Anterior cingulate cortex (tissue), 58 donors: ENCODE results near the gene HNRNPH3.
A peak's percentile ranks its signal among the peaks of the same experiment; 100 is the strongest.
"Not testable (repeated sequence)": the region's sequence is repeated elsewhere in the genome, so short reads cannot be mapped to it uniquely, and the experiment has no call there.

Experiments used
- DNase-seq, 58 donors: peaks; one replicate each; lab custom pipeline; 2025; lab: John Stamatoyannopoulos, UW

The HNRNPH3 gene

GRCh38 chr10:68331455-68332258 lies at the start of gene HNRNPH3:
Gene HNRNPH3 (plus strand): TSS chr10:68332064. CDS start chr10:68337222, 5,158 bp downstream.
- DNase-seq, result peak; percentile 80 to 99 (median 96)

DNA sequence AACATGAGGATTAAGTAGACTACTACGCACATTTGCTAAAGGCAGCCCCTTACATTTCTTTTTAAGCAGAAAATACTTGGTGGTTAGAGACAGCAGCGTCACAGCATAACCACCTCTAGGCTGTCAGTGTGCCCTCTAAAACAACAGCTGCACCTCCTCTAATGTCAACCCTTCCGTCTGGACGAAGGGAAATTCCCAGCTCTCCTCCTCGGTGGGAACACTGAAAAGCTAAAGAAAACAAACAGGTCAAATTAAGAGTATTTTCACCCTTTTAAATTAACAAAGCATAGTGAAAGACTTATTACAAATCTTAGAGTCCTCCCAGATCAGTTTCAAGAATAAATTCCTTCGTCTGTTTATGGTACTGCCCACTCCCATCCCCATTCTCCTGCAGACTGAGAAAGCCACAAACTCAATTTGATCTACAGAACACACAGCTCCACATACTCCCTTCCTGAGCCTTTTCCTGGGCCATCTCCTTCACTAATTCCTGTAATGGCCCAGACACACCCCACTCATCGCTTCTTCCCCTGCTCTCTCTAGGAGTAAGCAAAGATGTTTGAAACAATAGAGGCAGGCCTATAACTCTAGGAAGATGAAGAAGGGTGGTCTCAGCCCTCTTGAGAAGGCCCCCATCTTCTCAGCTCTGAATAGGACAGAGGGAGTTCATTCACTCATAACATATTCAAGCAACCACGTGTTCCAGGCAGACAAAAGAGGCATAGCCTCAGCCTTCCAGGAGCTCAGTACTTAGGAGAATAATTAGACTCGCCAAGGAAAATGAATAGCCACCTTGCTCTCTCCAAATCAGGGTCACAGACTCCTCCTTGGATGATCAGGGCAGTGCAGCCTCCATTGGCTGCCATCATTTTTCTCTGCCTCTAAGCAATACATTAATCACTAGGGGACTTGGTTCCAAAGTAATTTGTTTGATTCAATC lies 47.5 kb upstream of the HNRNPH3 start:
- no peak for DNase-seq

DNA sequence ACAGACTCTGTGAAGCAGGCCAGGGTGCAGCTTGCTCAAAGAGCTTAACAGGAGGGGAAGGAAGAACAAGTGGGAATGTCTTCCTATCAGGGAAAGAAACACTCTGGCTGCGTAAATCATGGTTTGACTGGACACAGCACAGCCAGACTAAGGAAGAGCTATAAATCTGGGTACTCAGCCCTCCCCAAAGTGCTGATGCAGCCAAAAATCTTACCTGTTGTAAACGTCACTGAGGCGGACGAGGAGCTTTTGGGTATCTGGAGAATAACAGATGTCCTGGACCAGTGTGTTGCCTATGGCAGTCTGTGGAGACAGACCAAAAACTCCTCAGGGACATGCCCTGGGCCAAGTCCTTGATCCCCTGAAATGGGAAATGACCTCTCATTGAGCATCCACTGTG lies 43.1 kb upstream of the HNRNPH3 start:
- DNase-seq, result no peak

- DNase-seq, result no peak
Measured at GRCh38 chr10:68290736-68291135, 41.1 kb upstream of the HNRNPH3 start.

- peak in 1 of 58 donors; percentile 3 for DNase-seq
Measured at GRCh38 chr10:68296843-68297663, 34.8 kb upstream of the HNRNPH3 start.

DNA sequence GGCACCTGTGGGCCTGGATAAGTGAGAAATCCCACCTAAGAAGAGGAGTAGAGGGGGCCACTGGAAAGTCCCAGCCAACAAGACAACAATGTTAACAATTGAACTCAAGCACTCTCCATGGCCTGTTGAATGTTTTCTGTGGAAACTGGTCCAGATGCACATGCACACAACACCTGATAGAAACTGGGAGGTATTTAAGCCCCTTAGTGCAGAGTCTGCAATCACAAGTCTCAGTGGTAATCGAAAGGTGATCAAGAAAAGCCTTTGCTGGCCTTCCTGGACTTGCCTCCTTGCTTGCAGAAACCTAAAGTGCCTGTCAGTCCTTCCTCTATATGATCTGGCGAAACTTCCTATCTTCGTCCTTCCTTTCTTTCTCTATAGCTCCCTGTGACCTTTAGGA lies 30.6 kb upstream of the HNRNPH3 start:
- DNase-seq, result no peak

GRCh38 chr10:68301790-68302502 lies 29.9 kb upstream of the HNRNPH3 start:
- peak in 2 of 58 donors; percentile 4 to 32 for DNase-seq

DNA sequence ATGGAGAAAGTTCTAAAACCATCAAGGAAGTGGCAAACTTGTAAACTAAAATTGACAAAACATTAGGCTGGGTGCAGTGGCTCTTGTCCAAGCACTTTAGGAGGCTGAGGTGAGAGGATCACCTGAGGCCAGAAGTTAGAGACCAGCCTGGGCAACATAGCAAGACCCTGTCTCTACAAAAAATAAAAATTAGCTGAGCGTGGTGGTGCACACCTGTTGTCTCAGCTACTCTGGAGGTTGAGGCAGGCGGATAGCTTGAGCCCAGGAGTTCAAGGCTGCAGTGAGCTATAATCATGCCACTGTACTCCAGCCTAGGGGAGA lies 29.4 kb upstream of the HNRNPH3 start:
- DNase-seq, result no peak

- DNase-seq, result no peak
Measured at GRCh38 chr10:68302871-68303270, 29.0 kb upstream of the HNRNPH3 start.

GRCh38 chr10:68303849-68304412 lies 27.9 kb upstream of the HNRNPH3 start:
- no peak for DNase-seq

DNA sequence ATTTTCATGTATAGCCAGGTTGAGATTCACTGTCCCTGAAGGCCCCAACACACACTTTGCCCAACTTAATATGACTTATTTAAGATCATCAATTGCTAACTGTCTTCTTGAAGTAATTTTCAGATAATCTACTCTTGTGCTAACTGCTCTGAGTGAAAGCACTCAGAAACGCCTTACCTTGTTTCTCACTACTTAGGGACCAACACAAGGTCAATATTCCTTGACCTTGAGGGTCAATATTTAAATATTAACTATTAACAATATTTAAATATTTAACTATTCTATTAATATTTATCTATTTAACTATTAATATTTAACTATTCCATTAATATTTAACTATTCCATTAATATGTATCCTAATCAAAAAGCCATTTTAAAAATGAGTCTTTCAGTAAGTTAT lies 26.0 kb upstream of the HNRNPH3 start:
- no peak for DNase-seq

DNA sequence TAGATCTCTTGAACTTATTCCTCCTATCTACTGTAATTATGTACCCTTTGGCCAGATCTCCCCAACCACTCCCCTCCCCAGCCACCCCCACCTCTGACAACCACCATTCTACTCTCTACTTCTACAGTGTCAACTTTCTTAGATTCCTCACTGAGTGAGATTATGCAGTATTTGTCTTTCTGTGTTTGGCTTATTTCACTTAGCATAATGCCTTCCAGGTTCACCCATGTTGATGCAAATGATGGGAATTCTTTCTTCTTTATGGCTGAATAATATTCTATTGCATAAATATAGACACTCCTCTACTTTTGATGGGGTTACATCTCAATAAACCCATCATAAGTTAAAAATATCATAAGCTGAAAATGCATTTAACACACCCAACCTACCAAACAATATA lies 21.3 kb upstream of the HNRNPH3 start:
- no peak for DNase-seq

DNA sequence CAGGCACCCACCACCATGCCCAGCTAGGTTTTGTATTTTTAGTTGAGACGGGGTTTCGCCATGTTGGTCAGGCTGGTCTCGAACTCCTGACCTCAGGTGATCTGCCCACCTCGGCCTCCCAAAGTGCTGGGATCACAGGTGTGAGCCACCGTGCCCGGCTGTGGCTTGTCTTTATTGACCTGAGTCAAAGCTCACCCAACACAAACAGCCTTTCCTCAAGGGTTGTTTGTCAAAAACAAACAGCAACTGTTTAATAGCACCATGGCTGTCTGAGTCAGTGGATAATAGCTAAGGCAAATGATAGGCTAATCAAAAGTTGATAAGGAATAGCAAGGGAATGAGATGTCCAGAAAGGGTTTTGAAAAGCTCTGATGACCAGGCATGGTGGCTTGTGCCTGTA lies 16.9 kb upstream of the HNRNPH3 start:
- DNase-seq, result not testable (repeated sequence)

- no peak for DNase-seq
Measured at GRCh38 chr10:68315582-68315981, 16.3 kb upstream of the HNRNPH3 start.

DNA sequence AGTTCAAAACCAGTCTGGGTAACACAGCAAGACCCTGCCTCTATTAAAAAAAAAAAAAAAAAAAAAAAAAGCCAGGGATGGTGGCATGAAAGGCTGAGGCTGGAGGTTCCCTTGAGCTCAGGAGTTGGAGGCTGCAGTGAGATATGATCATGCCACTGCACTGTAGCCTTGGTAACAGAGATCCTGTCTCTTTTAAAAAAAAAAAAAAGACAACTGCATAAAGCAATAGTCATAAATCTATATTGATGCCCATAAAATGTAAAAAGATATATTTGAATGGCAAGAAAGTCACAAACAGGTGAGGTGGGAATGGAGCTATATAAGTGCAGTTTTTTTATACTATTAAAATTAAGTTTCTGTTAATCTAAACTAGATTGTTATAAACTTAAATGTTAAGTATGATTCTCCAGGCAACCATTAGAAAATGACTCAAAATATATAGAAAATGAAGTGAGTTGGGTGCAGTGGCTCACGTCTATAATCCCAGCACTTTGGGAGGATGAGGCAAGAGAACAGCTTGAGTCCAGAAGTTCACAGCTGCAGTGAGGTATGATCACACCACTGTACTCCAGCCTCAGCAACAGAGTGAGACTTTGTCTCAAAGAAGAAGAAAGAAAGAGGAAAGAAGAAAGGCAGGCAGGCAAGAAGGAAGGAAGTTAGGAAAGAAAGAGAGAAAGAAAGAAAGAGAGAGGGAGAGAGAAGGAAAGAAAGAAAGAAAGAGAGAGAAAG lies 13.4 kb upstream of the HNRNPH3 start:
- no peak for DNase-seq

- not testable (repeated sequence) for DNase-seq
Measured at GRCh38 chr10:68324396-68324795, 7.5 kb upstream of the HNRNPH3 start.

GRCh38 chr10:68327889-68328786 lies 3.7 kb upstream of the HNRNPH3 start:
- DNase-seq, result peak in 21 of 58 donors; percentile 4 to 88 (median 25)

DNA sequence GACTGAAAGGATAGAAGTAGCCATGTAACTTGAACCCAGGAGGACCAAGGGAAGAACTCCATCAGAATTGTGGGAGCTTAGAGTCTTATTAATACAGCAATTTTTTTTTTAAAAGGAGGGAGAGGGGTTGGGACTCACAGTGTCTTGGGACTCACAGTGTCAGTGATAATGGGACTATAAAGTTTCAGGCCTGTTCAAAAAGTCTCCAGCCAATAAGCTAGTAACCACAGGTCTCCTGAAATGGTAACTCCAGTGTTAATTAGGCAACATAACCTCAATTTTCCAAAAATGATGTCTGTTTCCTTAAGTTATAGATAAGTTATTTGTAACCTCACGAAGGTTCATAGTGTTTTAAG lies 2.4 kb upstream of the HNRNPH3 start:
- DNase-seq, result no peak
